Neural cell (in vitro differentiated cells): ENCODE data around the gene ARHGAP6. TPM values are rescaled to one million over a fixed set of nuclear protein-coding genes. Genes with fewer than 3 reads are reported as not detected.

Experiments
- H2AFZ ChIP-seq: fragments of 200-600, 300-800 bp; sonication (generic), shearing (Covaris generic); 2 replicates; pipeline ENCODE4 v1.6.0; 2014; ENCODE audit warnings: low read depth, mild to moderate bottlenecking, antibody characterized with exemption, low read length, moderate library complexity
- H3F3A ChIP-seq: fragments of 200-600 bp; shearing (Covaris generic); 2 replicates; pipeline ENCODE4 v1.6.1; 2016; ENCODE audit warnings: mild to moderate bottlenecking, moderate library complexity, mixed read lengths, antibody characterized with exemption, low read length; ENCODE audit not compliant: insufficient read depth, poor library complexity, severe bottlenecking
- H3K27ac ChIP-seq: fragments of 200-600, 300-800 bp; sonication (generic), shearing (Covaris generic); 2 replicates; pipeline ENCODE4 v1.5.1; 2014; ENCODE audit warnings: mild to moderate bottlenecking, low read length, moderate library complexity
- H3K27me3 ChIP-seq: fragments of 300-800, 200-600 bp; sonication (generic), shearing (Covaris generic); 2 replicates; pipeline ENCODE4 v1.6.0; 2014; ENCODE audit warnings: mild to moderate bottlenecking, low read depth, low read length, moderate library complexity; ENCODE audit not compliant: insufficient read depth
- H3K36me3 ChIP-seq: fragments of 300-800, 200-600 bp; sonication (generic), shearing (Covaris generic); 2 replicates; pipeline ENCODE4 v1.5.1; 2014; ENCODE audit warnings: mild to moderate bottlenecking, antibody characterized with exemption, low read length, moderate library complexity; ENCODE audit not compliant: insufficient read depth
- H3K4me2 ChIP-seq: fragments of 300-800, 200-600 bp; sonication (generic), shearing (Covaris generic); 2 replicates; pipeline ENCODE4 v1.6.0; 2014; ENCODE audit warnings: mild to moderate bottlenecking, low read length
- H3K4me3 ChIP-seq: fragments of 300-800, 200-600 bp; sonication (generic), shearing (Covaris generic); 2 replicates; pipeline ENCODE4 v1.5.1; 2014; ENCODE audit warnings: mild to moderate bottlenecking, low read length, moderate library complexity
- H3K79me2 ChIP-seq: fragments of 200-600 bp; shearing (Covaris generic); replicated peaks from 2 replicates; pipeline ENCODE4 v1.6.0; 2014; ENCODE audit warnings: mild to moderate bottlenecking, low read length, moderate library complexity; ENCODE audit not compliant: insufficient read depth
- H3K9ac ChIP-seq: fragments of 300-800, 200-600 bp; sonication (generic), shearing (Covaris generic); 2 replicates; pipeline ENCODE4 v1.6.1; 2016; ENCODE audit warnings: mild to moderate bottlenecking, low read length, mixed read lengths
- H3K9me2 ChIP-seq: fragments of 200-600 bp; shearing (Covaris generic); 2 replicates; pipeline ENCODE4 v1.6.1; 2016; ENCODE audit warnings: mild to moderate bottlenecking, low read length, mixed read lengths; ENCODE audit not compliant: insufficient read depth
- H3K9me3 ChIP-seq: fragments of 200-600, 300-800 bp; sonication (generic), shearing (Covaris generic); 2 replicates; pipeline ENCODE4 v1.6.1; 2016; ENCODE audit warnings: mild to moderate bottlenecking, mixed run types, low read length, moderate library complexity, mixed read lengths
- H4K20me1 ChIP-seq: fragments of 200-600 bp; shearing (Covaris generic); 2 replicates; pipeline ENCODE4 v1.6.1; 2016; ENCODE audit warnings: mild to moderate bottlenecking, mixed run types; ENCODE audit not compliant: insufficient read depth
- CTCF ChIP-seq: fragments of 450-650 bp; IDR thresholded peaks from 2 replicates; pipeline ENCODE4 v1.5.1; 2014; ENCODE audit warnings: antibody characterized with exemption, mild to moderate bottlenecking, moderate library complexity; ENCODE audit not compliant: poor library complexity, severe bottlenecking
- EP300 ChIP-seq: fragments of 450-650 bp; conservative IDR thresholded peaks from 2 replicates; pipeline ENCODE4 v1.6.1; 2014; ENCODE audit warnings: antibody characterized with exemption, mild to moderate bottlenecking, moderate library complexity; ENCODE audit not compliant: poor library complexity, severe bottlenecking
- EZH2 ChIP-seq: fragments of 200-600, 300-800 bp; shearing (Covaris generic), sonication (generic); IDR thresholded peaks from 2 replicates; pipeline ENCODE4 v1.6.1; 2014; ENCODE audit warnings: antibody characterized with exemption, low read length, borderline replicate concordance, mild to moderate bottlenecking; ENCODE audit not compliant: insufficient read depth, poor library complexity, severe bottlenecking
- MXI1 ChIP-seq: fragments of 450-650 bp; conservative IDR thresholded peaks from 2 replicates; pipeline ENCODE4 v1.6.1; 2014; ENCODE audit warnings: antibody characterized with exemption, mild to moderate bottlenecking; ENCODE audit not compliant: poor library complexity, severe bottlenecking
- POLR2AphosphoS5 ChIP-seq: IDR thresholded peaks from 2 replicates; pipeline ENCODE4 v1.6.1; 2012
- RAD21 ChIP-seq: fragments of 450-650 bp; conservative IDR thresholded peaks from 2 replicates; pipeline ENCODE4 v1.6.1; 2014; ENCODE audit warnings: antibody characterized with exemption, mild to moderate bottlenecking, moderate library complexity
- REST ChIP-seq: IDR thresholded peaks from 2 replicates; pipeline ENCODE4 v1.6.1; 2012; ENCODE audit warnings: borderline replicate concordance
- SMC3 ChIP-seq: fragments of 450-650 bp; conservative IDR thresholded peaks from 2 replicates; pipeline ENCODE4 v1.6.1; 2014; ENCODE audit warnings: antibody characterized with exemption, mild to moderate bottlenecking, moderate library complexity; ENCODE audit not compliant: poor library complexity
- TAF1 ChIP-seq: IDR thresholded peaks from 2 replicates; pipeline ENCODE4 v1.6.1; 2012; ENCODE audit warnings: low read depth
- polyA plus RNA-seq: library from polyadenylated mRNA; depleted of rRNA; stranded (reverse); fragments of >200 nt; gene quantifications from 2 replicates; pipeline ENCODE4 v1.2.3, GENCODE V29; 2014

ARHGAP6 gene
- polyA plus RNA-seq, 1 donor from 2014 or later: 0.40 TPM

- H3K27ac ChIP-seq: no peak overlapping the region
Measured at GRCh38 chrX:11305641-11306040, 360.1 kb downstream of the ARHGAP6 start.

DNA sequence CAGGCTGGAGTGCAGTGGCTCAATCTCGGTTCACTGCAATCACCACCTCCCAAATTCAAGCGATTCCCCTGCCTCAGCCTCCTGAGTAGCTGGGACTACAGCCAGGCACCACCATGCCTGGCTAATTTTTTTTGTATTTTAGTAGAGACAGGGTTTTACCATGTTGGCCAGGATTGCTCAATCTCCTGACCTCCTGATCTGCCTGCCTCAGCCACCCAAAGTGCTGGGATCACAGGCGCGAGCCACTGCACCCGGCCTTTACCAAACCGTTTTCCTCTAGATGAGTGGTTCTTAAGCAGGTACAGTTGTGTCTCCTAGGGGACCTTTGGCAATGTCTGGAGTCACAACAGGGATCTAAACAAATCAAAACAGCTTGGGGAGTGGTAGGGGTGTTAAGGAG, 360.9 kb downstream of the ARHGAP6 start:
- no peak overlapping the region for H3K4me3 ChIP-seq
- no peak overlapping the region for H3K4me2 ChIP-seq
- no peaks in the 10 kb centered on the region for H3K79me2 ChIP-seq
- H2AFZ ChIP-seq: no peak overlapping the region
- no peaks in the 10 kb centered on the region for H3K9me2 ChIP-seq
- H3F3A ChIP-seq: no peaks in the 10 kb centered on the region
- H3K27ac ChIP-seq: no peak overlapping the region
- no peaks in the 10 kb centered on the region for H3K9me3 ChIP-seq
- H4K20me1 ChIP-seq: no peaks in the 10 kb centered on the region
- H3K9ac ChIP-seq: no peak overlapping the region
- no peaks in the 10 kb centered on the region for H3K36me3 ChIP-seq
- H3K27me3 ChIP-seq: no peaks in the 10 kb centered on the region
- no peak for TF ChIP-seq EZH2
- no peak for TF ChIP-seq RAD21
- TF ChIP-seq SMC3: no peak
- TF ChIP-seq REST: no peak
- TF ChIP-seq TAF1: no peak
- TF ChIP-seq CTCF: no peak

More at GRCh38 chrX:11305641-11306040, 360.1 kb downstream of the ARHGAP6 start:
- TF ChIP-seq POLR2AphosphoS5: no peak
- TF ChIP-seq EP300: no peak
- no peak for TF ChIP-seq MXI1
- no peak for TF ChIP-seq CTCF
- no peak for TF ChIP-seq REST
- TF ChIP-seq TAF1: no peak
- TF ChIP-seq SMC3: no peak
- no peak for TF ChIP-seq EZH2
- TF ChIP-seq RAD21: no peak
- Histone ChIP-seq H3K79me2 (no peaks in the 10 kb centered on the region), H4K20me1 (no peaks in the 10 kb centered on the region), H3K9ac (no peak overlapping the region), H3K4me2 (no peak overlapping the region), H3K9me3 (no peaks in the 10 kb centered on the region), H3K4me3 (no peak overlapping the region), H2AFZ (no peak overlapping the region), H3K27me3 (no peaks in the 10 kb centered on the region), H3K36me3 (no peaks in the 10 kb centered on the region), H3F3A (no peaks in the 10 kb centered on the region), H3K9me2 (no peaks in the 10 kb centered on the region)
